B cell (primary cell): ENCODE data around the gene TXK. TPM values are rescaled to one million over a fixed set of nuclear protein-coding genes. Genes with fewer than 3 reads are reported as not detected.

Experiments used
- ATAC-seq: fragments of 200-7000 bp; cut with Tn5 transposase; one replicate; pipeline ENCODE4 v1.10.0; 2021; ENCODE audit warnings: low read depth, mild to moderate bottlenecking, moderate number of reproducible peaks, moderate library complexity
- CTCF ChIA-PET: fragments of 350-600 bp; sonication (Branson Sonifier 250); formaldehyde crosslinking; loops from one replicate; lab custom pipeline; 2021; ENCODE audit warnings: antibody characterized with exemption, inconsistent platforms; lab: Charles Lee
- POLR2A ChIA-PET: fragments of 350-600 bp; sonication (Branson Sonifier 250); formaldehyde crosslinking; loops from one replicate; lab custom pipeline; 2021; ENCODE audit warnings: antibody characterized with exemption; lab: Charles Lee
- DNase-seq: peaks from one replicate; pipeline ENCODE4 v3.0.0; 2013
- H2AFZ ChIP-seq: 2 replicates; pipeline ENCODE4 v1.6.1; 2012; ENCODE audit warnings: mild to moderate bottlenecking, low read depth, low read length; ENCODE audit not compliant: insufficient read depth, poor library complexity, severe bottlenecking
- H3K27ac ChIP-seq, 2 donors: 1 replicate in 1 of 2; 2 replicates in 1 of 2; pipeline ENCODE4 v1.5.1; 2012 to 2013; ENCODE audit warnings: low read length in 2 of 2, mild to moderate bottlenecking in 2 of 2, moderate library complexity in 1 of 2
- H3K27me3 ChIP-seq, 4 experiments: fragments of 200-600 bp in 1 of 4; sonication (generic) in 1 of 4; replicated peaks in 1 of 4; 1 replicate in 2 of 4; 2 replicates in 2 of 4; pipeline versions ENCODE4 v1.6.1 to v1.7.0; 2013 to 2016; ENCODE audit warnings: low read length in 3 of 4, mild to moderate bottlenecking in 2 of 4, mixed read lengths in 1 of 4, moderate library complexity in 1 of 4; ENCODE audit not compliant: insufficient read depth in 4 of 4, control insufficient read depth in 3 of 4; ENCODE audit errors: control extremely low read depth in 1 of 4
- H3K36me3 ChIP-seq, 2 experiments: replicated peaks in 1 of 2; 1 replicate in 1 of 2; 2 replicates in 1 of 2; pipeline versions ENCODE4 v1.6.1 to v1.7.1; 2013; ENCODE audit warnings: low read length in 1 of 2; ENCODE audit not compliant: insufficient read depth in 2 of 2, control insufficient read depth in 1 of 2; ENCODE audit errors: control extremely low read depth in 1 of 2, extremely low read depth in 1 of 2
- H3K4me1 ChIP-seq, 2 donors: fragments of 200-600 bp in 1 of 2; sonication (generic) in 1 of 2; 1 replicate in 1 of 2; 2 replicates in 1 of 2; pipeline versions ENCODE4 v1.5.1 to v1.6.1; 2013 to 2017; ENCODE audit warnings: low read length in 2 of 2; ENCODE audit not compliant: control insufficient read depth in 2 of 2, insufficient read depth in 2 of 2
- H3K4me2 ChIP-seq: replicated peaks from 2 replicates; pipeline ENCODE3; 2012; ENCODE audit warnings: mild to moderate bottlenecking, low read depth, low read length; ENCODE audit not compliant: poor library complexity, severe bottlenecking
- H3K4me3 ChIP-seq, 5 experiments: fragments of 200-600 bp in 1 of 5; sonication (generic) in 1 of 5; 1 replicate in 3 of 5; 2 replicates in 2 of 5; pipeline versions ENCODE4 v1.5.1 to v1.7.0; 2011 to 2016; ENCODE audit warnings: low read length in 4 of 5, mild to moderate bottlenecking in 4 of 5, low read depth in 2 of 5, control low read depth in 1 of 5, moderate library complexity in 1 of 5; ENCODE audit not compliant: insufficient read depth in 1 of 5; ENCODE audit errors: control extremely low read depth in 1 of 5, extremely low read depth in 1 of 5
- H3K79me2 ChIP-seq: fragments of 200-600 bp; sonication (generic); one replicate; pipeline ENCODE4 v1.6.0; 2016; ENCODE audit warnings: low read length; ENCODE audit not compliant: control insufficient read depth, insufficient read depth
- H3K9ac ChIP-seq: fragments of 200-600 bp; sonication (generic); 2 replicates; pipeline ENCODE4 v1.6.1; 2017; ENCODE audit warnings: mild to moderate bottlenecking, low read length, moderate library complexity
- H3K9me3 ChIP-seq, 3 donors: one replicate each; pipeline versions ENCODE4 v1.6.1 to v1.7.1; 2013; ENCODE audit warnings: low read length in 2 of 3; ENCODE audit not compliant: control insufficient read depth in 2 of 3, insufficient read depth in 1 of 3; ENCODE audit errors: control extremely low read depth in 1 of 3
- H4K20me1 ChIP-seq: 2 replicates; pipeline ENCODE4 v1.6.0; 2012; ENCODE audit warnings: mild to moderate bottlenecking, low read length; ENCODE audit not compliant: insufficient read depth, control insufficient read depth, poor library complexity, severe bottlenecking
- H3K27ac Mint-ChIP-seq: one replicate; pipeline ENCODE4 v1.8.0; 2021; ENCODE audit warnings: mixed read lengths
- H3K27me3 Mint-ChIP-seq: one replicate; pipeline ENCODE4 v1.8.0; 2021; ENCODE audit warnings: mixed read lengths
- H3K4me1 Mint-ChIP-seq: one replicate; pipeline ENCODE4 v1.8.0; 2021; ENCODE audit warnings: mixed read lengths
- H3K4me3 Mint-ChIP-seq: one replicate; pipeline ENCODE4 v1.8.0; 2021; ENCODE audit warnings: mixed read lengths
- H3K9me3 Mint-ChIP-seq: one replicate; pipeline ENCODE4 v1.8.0; 2022; ENCODE audit warnings: mixed read lengths; ENCODE audit not compliant: insufficient read depth
- CTCF ChIP-seq: fragments of 200-600 bp; IDR thresholded peaks from one replicate; pipeline ENCODE4 v1.8.0; 2022; ENCODE audit warnings: antibody characterized with exemption, mild to moderate bottlenecking
- EZH2 ChIP-seq: IDR thresholded peaks from 2 replicates; pipeline ENCODE4 v1.6.1; 2012; ENCODE audit warnings: borderline replicate concordance, low read depth, mild to moderate bottlenecking, moderate library complexity, low read length; ENCODE audit not compliant: insufficient read depth, poor library complexity, severe bottlenecking
- WGBS: methylation state at CpG from one replicate; pipeline ENCODE4 v1.1.5; 2013; ENCODE audit warnings: missing lambda C conversion rate; ENCODE audit not compliant: insufficient coverage; 5-methylcytosine and 5-hydroxymethylcytosine counted together
- intact Hi-C: fragments of 100-400 bp; cut with micrococcal nuclease; formaldehyde crosslinking; loops from one replicate; pipeline ENCODE4 v1.10.0; 2022
- polyA plus RNA-seq: library from polyadenylated mRNA; depleted of rRNA; stranded (reverse); fragments of >200 nt; gene quantifications from 2 replicates; pipeline ENCODE4 v1.2.3, GENCODE V29; 2012
- total RNA-seq, 2 donors: library from RNA; stranded (reverse); fragments of 120-200 nt in 1 of 2; gene quantifications; 1 replicate in 1 of 2; 2 replicates in 1 of 2; pipeline versions ENCODE4 v1.2.3 to v1.2.4, GENCODE V29; 2013 to 2022

TXK gene
- total and polyA plus RNA-seq, 2 donors (not counting 1 experiment from before 2014, with no cell fraction given), result 0.79 to 1.1 TPM

- Histone ChIP-seq H4K20me1 (no peaks in the 10 kb centered on the region), H3K9me3 (peaks cover 0 to 10% (median 0%) of the 10 kb centered on the region in 3 donors), H3K79me2 (no peaks in the 10 kb centered on the region), H3K9ac (no peak overlapping the region), H3K36me3 (peaks cover 0 to 11% of the 10 kb centered on the region in 2 experiments), H3K4me1 (no peaks in the 10 kb centered on the region), H3K27me3 (no peaks in the 10 kb centered on the region), H2AFZ (no peak overlapping the region), H3K27ac (no peak overlapping the region), H3K4me2 (no peak overlapping the region), H3K4me3 (no peak overlapping the region)
- no peak overlapping the region for H3K27ac Mint-ChIP-seq
- peaks cover 10% of the 10 kb centered on the region for H3K4me1 Mint-ChIP-seq
- no CpG with 5 or more reads among the region's 7 CpGs for WGBS
- no peak overlapping the region for H3K4me3 Mint-ChIP-seq
- DNase-seq, result no peak
- TF ChIP-seq EZH2, result no peak
- no peak for TF ChIP-seq CTCF
- ChIA-PET CTCF (interaction anchor here (0.5 kb wide), 1 partner anchor 276 kb away, joined by 4 read pairs; no protein-coding TSS in a partner anchor), POLR2A (interaction anchor here (0.5 kb wide), 1 partner anchor 82 kb away, joined by 3 read pairs; no protein-coding TSS in a partner anchor)
- peaks cover 6% of the 10 kb centered on the region for H3K9me3 Mint-ChIP-seq
- intact Hi-C loops, result no loop called here
- no peak for ATAC-seq
- H3K27me3 Mint-ChIP-seq, result no peaks in the 10 kb centered on the region
Measured at GRCh38 chr4:48175328-48175727, 41.3 kb upstream of the TXK start.

DNA sequence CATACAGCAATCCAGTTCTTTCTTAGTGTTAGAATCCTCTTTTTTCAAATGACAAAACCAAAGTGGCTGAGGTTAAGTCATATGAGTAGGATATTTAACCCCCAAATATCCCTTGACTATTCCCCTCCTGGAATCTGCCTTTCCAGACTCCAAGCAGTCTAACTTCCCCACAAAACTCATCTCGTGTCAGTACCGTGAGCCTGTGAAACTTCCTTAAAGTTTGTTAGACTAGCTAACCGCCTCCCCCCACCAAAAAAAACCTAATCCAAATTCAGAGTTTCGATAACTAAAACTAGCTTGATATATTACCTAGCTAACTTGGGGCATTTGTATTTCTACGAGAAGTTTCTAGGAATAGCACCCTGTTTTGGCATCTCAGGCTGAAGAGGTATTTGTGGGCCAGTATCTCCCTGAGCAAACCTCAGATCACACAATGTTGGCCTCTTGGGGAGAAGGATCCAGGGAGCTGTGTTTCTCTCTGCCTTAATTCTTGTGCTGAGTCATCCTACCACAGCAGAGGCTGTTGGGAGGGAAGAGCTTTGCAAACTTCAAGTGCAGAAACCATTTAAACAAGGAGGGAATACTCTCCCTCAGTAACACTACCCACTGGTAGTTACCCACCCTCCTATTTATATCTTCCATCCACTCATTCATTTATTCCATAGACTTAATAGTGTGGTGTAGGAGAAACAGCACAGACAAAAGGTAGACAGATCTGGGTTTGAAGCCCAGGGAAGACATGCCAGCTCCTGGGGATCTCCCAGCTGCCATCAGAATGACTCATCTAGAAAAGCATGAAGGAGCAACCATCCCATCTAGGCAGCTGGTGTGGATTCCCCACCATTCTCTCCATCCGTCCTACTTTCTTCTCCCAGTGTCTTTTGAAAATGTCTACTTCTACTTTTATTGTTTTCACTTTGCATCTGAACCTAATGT lies 39.3 kb upstream of the TXK start:
- no peaks in the 10 kb centered on the region for H4K20me1 ChIP-seq
- H3K9me3 ChIP-seq, result peaks cover 0 to 10% (median 0%) of the 10 kb centered on the region in 3 donors
- no peaks in the 10 kb centered on the region for H3K4me1 ChIP-seq
- no peak for ATAC-seq
- H3K27me3 Mint-ChIP-seq, result no peaks in the 10 kb centered on the region
- ChIA-PET CTCF (interaction anchor here (1.8 kb wide), 1 partner anchor 31 kb away, joined by 5 read pairs; no protein-coding TSS in a partner anchor), POLR2A (no interaction called here)
- WGBS, result 45% methylated on average over 2 of the region's 6 CpGs
- H3K4me3 Mint-ChIP-seq, result no peak overlapping the region
- no peak overlapping the region for H3K27ac Mint-ChIP-seq
- no peak overlapping the region for H3K27ac ChIP-seq
- no peak for DNase-seq
- intact Hi-C loops, result no loop called here
- no peaks in the 10 kb centered on the region for H3K79me2 ChIP-seq
- no peak overlapping the region for H2AFZ ChIP-seq
- H3K9ac ChIP-seq, result no peak overlapping the region
- no peak overlapping the region for H3K4me3 ChIP-seq
- peaks cover 0 to 28% of the 10 kb centered on the region in 2 experiments for H3K36me3 ChIP-seq
- H3K4me2 ChIP-seq, result no peak overlapping the region
- H3K27me3 ChIP-seq, result no peaks in the 10 kb centered on the region
- H3K4me1 Mint-ChIP-seq, result peaks cover 13% of the 10 kb centered on the region
- no peak for TF ChIP-seq EZH2
- no peak for TF ChIP-seq CTCF
- peaks cover 6% of the 10 kb centered on the region for H3K9me3 Mint-ChIP-seq
